BLaER1 treated with 17β-estradiol and CSF1 and Interleukin-3, amounts not matched to agents 10 nM and 100 nM (cell line): ENCODE results near the gene SYT8.
"Not testable (repeated sequence)": the region's sequence is repeated elsewhere in the genome, so short reads cannot be mapped to it uniquely, and the experiment has no call there.

ENCODE experiments used
- H3K27ac ChIP-seq, 11 experiments: shearing (Covaris generic); formaldehyde crosslinking; 2 replicates each; pipeline ENCODE4 v1.8.1; 2022
- H3K27me3 ChIP-seq, 11 experiments: shearing (Covaris generic); formaldehyde crosslinking; 2 replicates each; pipeline ENCODE4 v1.8.1; 2022
- H3K36me3 ChIP-seq, 11 experiments: shearing (Covaris generic); formaldehyde crosslinking; 2 replicates each; pipeline ENCODE4 v1.8.1; 2022
- H3K4me1 ChIP-seq, 10 experiments: shearing (Covaris generic); formaldehyde crosslinking; 2 replicates each; pipeline ENCODE4 v1.8.1; 2022
- H3K4me2 ChIP-seq, 11 experiments: shearing (Covaris generic); formaldehyde crosslinking; 2 replicates each; pipeline ENCODE4 v1.8.1; 2022
- H3K4me3 ChIP-seq, 10 experiments: shearing (Covaris generic); formaldehyde crosslinking; 2 replicates each; pipeline ENCODE4 v1.8.1; 2022
- H3K9ac ChIP-seq, 11 experiments: shearing (Covaris generic); formaldehyde crosslinking; 2 replicates each; pipeline ENCODE4 v1.8.1; 2022
- H3K9me3 ChIP-seq, 11 experiments: shearing (Covaris generic); formaldehyde crosslinking; replicated peaks in 1 of 11; 2 replicates each; pipeline ENCODE4 v1.8.1; 2022
- H4K20me1 ChIP-seq, 11 experiments: shearing (Covaris generic); formaldehyde crosslinking; 2 replicates each; pipeline ENCODE4 v1.8.1; 2022
- Cebpa-rat ChIP-seq, 11 experiments: shearing (Covaris generic); IDR thresholded peaks; 2 replicates each; pipeline ENCODE4 v1.8.1; 2022

Gene SYT8

DNA sequence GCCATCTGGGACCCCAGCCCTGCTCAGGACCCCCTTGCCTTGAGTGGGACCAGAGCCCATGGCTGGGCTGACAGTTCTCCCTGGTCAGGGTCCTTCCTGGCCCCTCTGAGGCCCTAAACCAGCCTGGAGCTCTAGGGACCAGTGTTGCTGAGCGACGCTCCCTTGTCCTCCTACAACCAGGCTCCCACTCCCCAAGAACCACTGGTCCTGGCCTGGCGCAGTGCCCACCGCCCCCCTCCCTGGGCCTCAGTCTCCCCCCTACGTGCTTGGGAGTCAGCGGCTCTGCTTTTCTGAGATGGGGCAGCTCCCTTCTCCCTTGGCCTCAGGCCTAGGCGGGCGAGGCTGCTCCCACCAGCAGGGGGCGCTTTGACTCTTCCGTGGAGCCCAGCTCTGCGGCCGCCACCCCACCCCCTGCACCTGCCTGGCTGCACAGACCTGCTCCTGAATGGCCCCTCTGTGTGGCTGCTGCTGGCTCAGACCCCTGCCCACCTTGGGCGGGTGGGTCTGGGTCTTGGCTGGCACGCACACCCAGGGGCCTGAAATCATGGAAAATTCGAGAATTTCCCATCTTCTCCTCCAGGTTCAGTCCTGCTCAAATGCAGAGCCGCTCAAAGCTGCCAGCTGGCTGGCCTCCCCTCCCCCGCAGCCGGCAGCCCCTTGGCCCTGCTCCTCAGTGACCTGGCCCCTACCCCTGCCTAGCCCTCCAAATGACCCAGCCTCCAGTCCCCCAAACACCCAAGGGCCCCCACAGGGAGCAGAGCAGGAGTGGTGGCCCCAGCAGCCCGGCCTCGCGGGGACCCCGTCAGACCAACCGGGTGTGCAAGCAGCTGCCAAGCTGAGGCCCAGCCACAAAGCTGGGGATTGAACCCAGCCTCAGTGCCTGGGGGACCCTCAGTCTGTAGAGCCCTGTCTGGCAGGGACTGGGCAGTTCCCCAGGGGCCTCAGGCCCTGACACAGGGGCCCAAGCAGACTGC is 47.8 kb downstream of the SYT8 start:
- Histone ChIP-seq H3K4me2 (peak overlapping the region; percentile 78 to 96 (median 93)), H3K9ac (peak overlapping the region; percentile 42 to 80 (median 73); a peak in 20 of 22 replicates), H4K20me1 (0 out of 22 replicates have a peak, but pooled peaks cover 0 to 3% (median 0%) of the 10 kb centered on the region in 11 experiments), H3K9me3 (no peaks in the 10 kb centered on the region), H3K36me3 (peaks cover 0 to 20% (median 0%) of the 10 kb centered on the region in 11 experiments; a peak in 5 of 22 replicates), H3K4me1 (peaks cover 41 to 71% (median 63%) of the 10 kb centered on the region in 10 experiments), H3K4me3 (peak overlapping the region in 6 of 10 experiments; percentile 12 to 45 (median 30); a peak in 10 of 20 replicates), H3K27me3 (no peaks in the 10 kb centered on the region; a peak in 1 of 22 replicates), H3K27ac (peak overlapping the region; percentile 74 to 87 (median 82); a peak in 21 of 22 replicates)
- TF ChIP-seq Cebpa-rat (IDR thresholded peaks at IDR 0.05), result no peak

DNA sequence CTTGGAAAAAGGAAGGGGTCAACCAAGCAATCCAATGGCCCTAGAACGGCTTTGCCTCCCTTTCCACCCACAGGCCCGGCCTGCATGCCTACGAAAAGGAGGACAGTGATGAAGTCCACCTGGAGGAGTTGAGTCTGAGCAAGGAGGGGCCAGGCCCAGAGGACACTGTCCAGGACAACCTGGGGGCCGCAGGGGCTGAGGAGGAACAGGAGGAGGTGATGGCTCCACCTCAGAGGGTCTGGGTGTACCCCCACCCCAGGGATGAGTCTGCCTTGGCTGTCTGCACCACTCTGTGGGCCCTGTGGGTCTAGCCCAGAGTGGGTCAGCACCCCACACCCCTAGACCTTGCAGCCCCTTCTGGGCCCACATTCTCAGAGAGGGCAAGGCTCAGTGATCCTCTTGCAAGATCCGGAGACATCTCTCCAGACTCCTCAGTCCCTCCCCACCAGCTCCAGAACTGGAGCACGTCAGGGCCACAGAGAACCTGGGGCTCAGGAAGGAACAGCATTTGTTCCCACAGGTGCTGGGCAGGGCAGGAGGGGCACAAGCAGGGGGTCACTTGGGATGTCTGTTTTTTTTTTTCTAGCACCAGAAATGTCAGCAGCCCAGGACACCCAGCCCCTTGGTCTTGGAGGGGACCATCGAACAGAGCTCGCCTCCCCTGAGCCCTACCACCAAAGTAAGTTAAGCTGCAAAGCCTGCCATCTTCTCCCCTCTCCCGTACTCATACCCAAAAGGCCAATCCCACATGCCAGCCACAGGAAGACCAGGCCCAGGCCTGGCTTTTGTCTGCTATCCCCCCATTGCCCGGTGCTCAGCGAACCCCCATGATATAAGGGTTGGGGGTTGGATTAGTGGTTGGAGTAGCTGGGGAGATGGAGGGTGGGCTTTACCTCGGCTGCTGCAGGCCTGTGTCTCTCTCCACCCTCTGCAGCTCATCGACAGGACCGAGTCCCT is 48.8 kb downstream of the SYT8 start:
- H3K4me2 ChIP-seq, result peak overlapping the region in 9 of 11 experiments; percentile 24 to 96 (median 93); a peak in 17 of 22 replicates
- no peak overlapping the region for H3K27ac ChIP-seq
- no peaks in the 10 kb centered on the region for H3K9me3 ChIP-seq
- 0 out of 22 replicates have a peak, but pooled peaks cover 0 to 3% (median 0%) of the 10 kb centered on the region in 11 experiments for H4K20me1 ChIP-seq
- no peaks in the 10 kb centered on the region; a peak in 1 of 22 replicates for H3K27me3 ChIP-seq
- H3K4me3 ChIP-seq, result no peak overlapping the region
- peaks cover 46 to 71% (median 66%) of the 10 kb centered on the region in 10 experiments for H3K4me1 ChIP-seq
- TF ChIP-seq Cebpa-rat (IDR thresholded peaks at IDR 0.05), result no peak
- no peak overlapping the region for H3K9ac ChIP-seq
- H3K36me3 ChIP-seq, result peaks cover 0 to 20% (median 0%) of the 10 kb centered on the region in 11 experiments; a peak in 5 of 22 replicates

DNA sequence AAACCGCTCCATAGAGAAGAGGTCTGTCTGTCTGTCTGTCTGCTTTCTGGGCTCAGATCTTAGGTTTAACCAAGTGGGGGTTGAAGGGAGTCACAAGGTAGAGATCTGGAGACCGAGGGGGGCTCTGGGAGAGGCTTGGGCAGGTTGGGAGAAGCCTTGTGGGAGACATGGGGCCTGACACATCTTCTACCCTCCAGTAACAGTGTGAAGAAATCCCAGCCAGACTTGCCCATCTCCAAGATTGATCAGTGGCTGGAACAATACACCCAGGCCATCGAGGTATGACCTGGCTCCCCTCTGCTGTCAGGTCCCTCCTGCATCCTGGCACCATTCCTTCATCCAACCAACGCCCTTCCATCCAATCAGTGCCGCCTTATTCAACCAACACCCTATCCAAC is 49.5 kb downstream of the SYT8 start:
- 0 out of 22 replicates have a peak, but pooled peaks cover 0 to 3% (median 0%) of the 10 kb centered on the region in 11 experiments for H4K20me1 ChIP-seq
- peak overlapping the region in 4 of 11 experiments; percentile 93 to 96 (median 94); a peak in 4 of 22 replicates for H3K4me2 ChIP-seq
- H3K9ac ChIP-seq, result no peak overlapping the region
- H3K4me3 ChIP-seq, result no peak overlapping the region
- H3K27ac ChIP-seq, result no peak overlapping the region
- H3K9me3 ChIP-seq, result no peaks in the 10 kb centered on the region
- no peaks in the 10 kb centered on the region; a peak in 1 of 22 replicates for H3K27me3 ChIP-seq
- H3K4me1 ChIP-seq, result peaks cover 52 to 73% (median 68%) of the 10 kb centered on the region in 10 experiments
- peaks cover 0 to 20% (median 0%) of the 10 kb centered on the region in 11 experiments; a peak in 5 of 22 replicates for H3K36me3 ChIP-seq
- no peak for TF ChIP-seq Cebpa-rat (IDR thresholded peaks at IDR 0.05)

DNA sequence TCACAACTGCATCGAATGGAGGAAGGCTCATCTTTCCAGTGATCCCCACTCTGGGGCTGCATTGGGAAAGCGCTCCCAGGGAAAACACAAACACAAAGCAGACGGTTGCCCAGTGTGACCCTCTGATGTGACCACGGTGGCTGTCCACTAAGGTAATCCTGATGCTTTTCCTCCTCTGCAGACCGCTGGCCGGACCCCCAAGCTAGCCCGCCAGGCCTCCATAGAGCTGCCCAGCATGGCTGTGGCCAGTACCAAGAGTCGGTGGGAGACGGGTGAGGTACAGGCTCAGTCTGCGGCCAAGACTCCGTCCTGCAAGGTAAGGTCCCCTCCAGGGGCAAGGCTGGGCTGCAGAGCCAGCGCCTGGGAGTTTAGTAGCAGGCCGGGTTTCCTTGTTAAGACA is 51.8 kb downstream of the SYT8 start:
- H3K9ac ChIP-seq, H3K4me2 ChIP-seq, H3K27ac ChIP-seq, H3K4me3 ChIP-seq, H3K9me3 ChIP-seq, H3K27me3 ChIP-seq, H4K20me1 ChIP-seq: not testable (repeated sequence)
- Histone ChIP-seq H3K36me3 (peaks cover 0 to 20% (median 0%) of the 10 kb centered on the region in 11 experiments; a peak in 5 of 22 replicates), H3K4me1 (peaks cover 52 to 73% (median 68%) of the 10 kb centered on the region in 10 experiments)
